HepG2 (cell line): Measurements from ENCODE around the gene TIMM44. TPM values are rescaled to one million over a fixed set of nuclear protein-coding genes. Genes with fewer than 3 reads are reported as not detected.

Experiments
- DPF2 ChIP-seq: sonication (generic); formaldehyde crosslinking; IDR thresholded peaks from 2 replicates; pipeline ENCODE4 v1.4.0; 2020; ENCODE audit warnings: mild to moderate bottlenecking, low read depth, missing genetic modification reagents, borderline replicate concordance
- FUBP1 ChIP-seq: sonication (generic); formaldehyde crosslinking; IDR thresholded peaks from 2 replicates; pipeline ENCODE4 v1.5.1; 2020; ENCODE audit warnings: missing genetic modification reagents, mild to moderate bottlenecking, borderline replicate concordance
- RAD21 ChIP-seq: fragments of 450-650 bp; formaldehyde crosslinking; IDR thresholded peaks from 2 replicates; pipeline ENCODE4 v1.5.0; 2020; ENCODE audit warnings: mild to moderate bottlenecking
- SAFB2 ChIP-seq: sonication (generic); formaldehyde crosslinking; IDR thresholded peaks from 2 replicates; pipeline ENCODE4 v1.5.1; 2020; ENCODE audit warnings: missing genetic modification reagents, low read depth, mild to moderate bottlenecking, borderline replicate concordance
- ZFAT ChIP-seq: sonication (generic); formaldehyde crosslinking; conservative IDR thresholded peaks from 2 replicates; pipeline ENCODE4 v1.8.1; 2023; ENCODE audit warnings: missing genetic modification reagents, inconsistent platforms
- ZFP1 ChIP-seq: IDR thresholded peaks from 2 replicates; pipeline ENCODE4 v1.6.1; 2016
- ZFP36L2 ChIP-seq: sonication (generic); formaldehyde crosslinking; IDR thresholded peaks from 2 replicates; pipeline ENCODE4 v1.4.0; 2020; ENCODE audit warnings: missing genetic modification reagents
- ZNF10 ChIP-seq: sonication (generic); formaldehyde crosslinking; IDR thresholded peaks from 2 replicates; pipeline ENCODE4 v1.4.0; 2020; ENCODE audit warnings: mild to moderate bottlenecking, low read depth, missing genetic modification reagents, borderline replicate concordance
- ZNF24 ChIP-seq: fragments of 450-650 bp; IDR thresholded peaks from 2 replicates; pipeline ENCODE4 v1.6.1; 2017; ENCODE audit warnings: antibody characterized with exemption, mild to moderate bottlenecking
- ZNF816 ChIP-seq: sonication (generic); formaldehyde crosslinking; IDR thresholded peaks from 2 replicates; pipeline ENCODE4 v1.8.0; 2022; ENCODE audit warnings: missing genetic modification reagents, mild to moderate bottlenecking, borderline replicate concordance
- polyA plus RNA-seq, 8 experiments: library from polyadenylated mRNA; depleted of rRNA in 3 of 8; stranded (reverse) in 7 of 8; unstranded in 1 of 8; fragments of >200 nt; fragmentation: Illumina TruSeq in 4 of 8; extraction: Trizol in 4 of 8; gene quantifications; 2 replicates each; pipeline versions ENCODE4 v1.2.1 to v1.2.3, GENCODE V29; 2011 to 2016; ENCODE audit warnings: low read depth in 4 of 8, missing spikeins in 1 of 8, mixed read lengths in 1 of 8; ENCODE audit not compliant: insufficient read depth in 1 of 8
- total RNA-seq, 5 experiments: library from RNA; depleted of rRNA; stranded (reverse); fragments of >200 nt; fragmentation: Illumina TruSeq; extraction: Trizol; gene quantifications; 2 replicates each; pipeline ENCODE4 v1.2.3, GENCODE V29; 2016; ENCODE audit warnings: low read depth in 1 of 5
- TF ChIP-seq, protein P1 (sequence below), 2 experiments: fragments of 450-650 bp in 1 of 2; sonication (generic) in 1 of 2; formaldehyde crosslinking in 1 of 2; IDR thresholded peaks; 2 replicates each; pipeline versions ENCODE4 v1.6.1 to v1.8.0; 2016 to 2022; ENCODE audit warnings: antibody characterized with exemption in 1 of 2, mild to moderate bottlenecking in 1 of 2, missing genetic modification reagents in 1 of 2
- TF ChIP-seq, protein P2 (sequence below): sonication (generic); formaldehyde crosslinking; IDR thresholded peaks from 2 replicates; pipeline ENCODE4 v1.4.0; 2020; ENCODE audit warnings: missing genetic modification reagents, mild to moderate bottlenecking, borderline replicate concordance

Gene TIMM44
- total and polyA plus RNA-seq, 2 of the 13 experiments (the other 11 are each of a cell fraction or from before 2014, with no cell fraction given) = 42.9 to 72.6 TPM

GRCh38 chr19:7925171-7925851, 18.2 kb downstream of the TIMM44 start (continued):
- no peak for TF ChIP-seq FUBP1 (CRISPR knock-in tag)
- 0 out of 2 replicates have a peak, but pooled peaks have one; percentile 53 for TF ChIP-seq ZFP36L2 (CRISPR knock-in tag)
- no peak for TF ChIP-seq ZNF24
- TF ChIP-seq ZFP1 = no peak
- no peak for TF ChIP-seq ZFAT
- TF ChIP-seq ZNF10 (CRISPR knock-in tag) = no peak
- TF ChIP-seq, protein P1, sequence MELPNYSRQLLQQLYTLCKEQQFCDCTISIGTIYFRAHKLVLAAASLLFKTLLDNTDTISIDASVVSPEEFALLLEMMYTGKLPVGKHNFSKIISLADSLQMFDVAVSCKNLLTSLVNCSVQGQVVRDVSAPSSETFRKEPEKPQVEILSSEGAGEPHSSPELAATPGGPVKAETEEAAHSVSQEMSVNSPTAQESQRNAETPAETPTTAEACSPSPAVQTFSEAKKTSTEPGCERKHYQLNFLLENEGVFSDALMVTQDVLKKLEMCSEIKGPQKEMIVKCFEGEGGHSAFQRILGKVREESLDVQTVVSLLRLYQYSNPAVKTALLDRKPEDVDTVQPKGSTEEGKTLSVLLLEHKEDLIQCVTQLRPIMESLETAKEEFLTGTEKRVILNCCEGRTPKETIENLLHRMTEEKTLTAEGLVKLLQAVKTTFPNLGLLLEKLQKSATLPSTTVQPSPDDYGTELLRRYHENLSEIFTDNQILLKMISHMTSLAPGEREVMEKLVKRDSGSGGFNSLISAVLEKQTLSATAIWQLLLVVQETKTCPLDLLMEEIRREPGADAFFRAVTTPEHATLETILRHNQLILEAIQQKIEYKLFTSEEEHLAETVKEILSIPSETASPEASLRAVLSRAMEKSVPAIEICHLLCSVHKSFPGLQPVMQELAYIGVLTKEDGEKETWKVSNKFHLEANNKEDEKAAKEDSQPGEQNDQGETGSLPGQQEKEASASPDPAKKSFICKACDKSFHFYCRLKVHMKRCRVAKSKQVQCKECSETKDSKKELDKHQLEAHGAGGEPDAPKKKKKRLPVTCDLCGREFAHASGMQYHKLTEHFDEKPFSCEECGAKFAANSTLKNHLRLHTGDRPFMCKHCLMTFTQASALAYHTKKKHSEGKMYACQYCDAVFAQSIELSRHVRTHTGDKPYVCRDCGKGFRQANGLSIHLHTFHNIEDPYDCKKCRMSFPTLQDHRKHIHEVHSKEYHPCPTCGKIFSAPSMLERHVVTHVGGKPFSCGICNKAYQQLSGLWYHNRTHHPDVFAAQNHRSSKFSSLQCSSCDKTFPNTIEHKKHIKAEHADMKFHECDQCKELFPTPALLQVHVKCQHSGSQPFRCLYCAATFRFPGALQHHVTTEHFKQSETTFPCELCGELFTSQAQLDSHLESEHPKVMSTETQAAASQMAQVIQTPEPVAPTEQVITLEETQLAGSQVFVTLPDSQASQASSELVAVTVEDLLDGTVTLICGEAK (IDR thresholded peaks at IDR 0.05) = no peak
- TF ChIP-seq, protein P1 (CRISPR knock-in tag; IDR thresholded peaks at IDR 0.05) = no peak; the same call in 1 of the 2 replicates
- TF ChIP-seq SAFB2 (CRISPR knock-in tag) = peak; percentile 79; the same call in 1 of the 2 replicates
- TF ChIP-seq, protein P2, sequence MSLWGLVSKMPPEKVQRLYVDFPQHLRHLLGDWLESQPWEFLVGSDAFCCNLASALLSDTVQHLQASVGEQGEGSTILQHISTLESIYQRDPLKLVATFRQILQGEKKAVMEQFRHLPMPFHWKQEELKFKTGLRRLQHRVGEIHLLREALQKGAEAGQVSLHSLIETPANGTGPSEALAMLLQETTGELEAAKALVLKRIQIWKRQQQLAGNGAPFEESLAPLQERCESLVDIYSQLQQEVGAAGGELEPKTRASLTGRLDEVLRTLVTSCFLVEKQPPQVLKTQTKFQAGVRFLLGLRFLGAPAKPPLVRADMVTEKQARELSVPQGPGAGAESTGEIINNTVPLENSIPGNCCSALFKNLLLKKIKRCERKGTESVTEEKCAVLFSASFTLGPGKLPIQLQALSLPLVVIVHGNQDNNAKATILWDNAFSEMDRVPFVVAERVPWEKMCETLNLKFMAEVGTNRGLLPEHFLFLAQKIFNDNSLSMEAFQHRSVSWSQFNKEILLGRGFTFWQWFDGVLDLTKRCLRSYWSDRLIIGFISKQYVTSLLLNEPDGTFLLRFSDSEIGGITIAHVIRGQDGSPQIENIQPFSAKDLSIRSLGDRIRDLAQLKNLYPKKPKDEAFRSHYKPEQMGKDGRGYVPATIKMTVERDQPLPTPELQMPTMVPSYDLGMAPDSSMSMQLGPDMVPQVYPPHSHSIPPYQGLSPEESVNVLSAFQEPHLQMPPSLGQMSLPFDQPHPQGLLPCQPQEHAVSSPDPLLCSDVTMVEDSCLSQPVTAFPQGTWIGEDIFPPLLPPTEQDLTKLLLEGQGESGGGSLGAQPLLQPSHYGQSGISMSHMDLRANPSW (CRISPR knock-in tag) = no peak
- TF ChIP-seq DPF2 (CRISPR knock-in tag) = no peak
- no peak for TF ChIP-seq ZNF816
- TF ChIP-seq RAD21 (CRISPR knock-in tag) = peak; percentile 89
